Measurements from ENCODE around the gene CEP97.

CEP97 gene

DNA sequence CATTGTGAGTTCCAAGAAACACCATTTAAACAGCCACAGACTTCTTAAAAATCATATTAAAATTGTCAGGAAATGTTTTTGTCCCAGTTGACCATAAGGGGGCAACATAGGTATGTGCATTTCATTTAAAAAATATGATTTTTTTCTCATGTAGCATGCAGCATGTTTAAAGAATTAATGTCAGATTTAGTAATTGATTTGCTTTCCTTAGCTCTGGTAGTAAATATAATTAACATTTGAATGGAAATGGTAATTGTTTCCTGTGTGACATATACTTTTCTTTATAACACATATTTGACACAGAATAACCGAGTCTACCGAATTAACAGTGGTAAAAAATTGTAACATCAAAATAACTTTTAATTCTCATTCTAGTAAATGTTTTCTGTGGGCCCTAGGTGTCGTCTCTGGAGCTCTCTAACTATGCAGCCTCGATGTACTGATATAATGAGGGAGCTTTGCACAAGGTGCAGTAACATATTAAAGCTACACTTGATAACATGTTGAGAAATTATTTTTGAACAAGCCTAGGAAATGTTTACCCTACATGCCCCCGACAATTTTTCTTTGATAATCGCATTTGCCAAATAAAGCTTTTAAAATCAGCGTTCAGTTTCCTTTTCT is 89.5 kb downstream of the CEP97 start:
- peak; percentile 61 for DNase-seq (ENCODE audit: low read depth, low spot score)
- H3K9ac ChIP-seq (ENCODE audit: insufficient read length): peak overlapping the region; percentile 35
- TF ChIP-seq EZH2 (IDR thresholded peaks at IDR 0.05): no peak
- no peak for TF ChIP-seq POLR2AphosphoS5 (IDR thresholded peaks at IDR 0.05; ENCODE audit: borderline replicate concordance, low read depth, low read length)
- no peak for TF ChIP-seq FOXP2 (optimal IDR thresholded peaks at IDR 0.05; ENCODE audit: control extremely low read depth, extremely low read length, insufficient read depth)
- H3K9me3 ChIP-seq (ENCODE audit: low read depth, low read length): no peaks in the 10 kb centered on the region
- peak overlapping the region; percentile 70 for H3K27ac ChIP-seq
- H3K36me3 ChIP-seq (ENCODE audit: insufficient read depth, low read length): peaks cover 3% of the 10 kb centered on the region; the same call in 1 of the 2 replicates
- H3K4me3 ChIP-seq: peak overlapping the region; percentile 44

DNA sequence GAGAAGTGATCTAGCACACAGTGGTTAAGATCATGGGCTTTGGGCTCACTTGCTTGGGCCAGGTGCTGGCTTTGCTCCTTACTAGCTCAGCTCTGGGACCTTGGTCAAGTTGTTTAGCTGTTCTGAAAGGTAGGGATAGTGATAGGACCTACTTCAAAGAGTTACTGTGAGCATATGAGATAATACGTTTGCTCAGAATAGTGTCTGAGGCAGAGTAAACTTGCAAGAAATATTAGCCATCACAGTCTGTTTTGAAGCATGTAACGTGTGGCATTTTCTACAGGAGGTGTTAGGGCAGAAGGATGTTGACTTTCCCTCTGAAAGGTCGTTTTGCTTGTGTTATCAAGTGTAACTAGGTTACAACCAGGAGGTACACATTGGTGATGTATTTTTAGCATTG is 90.4 kb downstream of the CEP97 start:
- Histone ChIP-seq H3K27ac (peak overlapping the region; percentile 70), H3K9ac (ENCODE audit: insufficient read length) (no peak overlapping the region)
- no peak for DNase-seq (ENCODE audit: low read depth, low spot score)

DNA sequence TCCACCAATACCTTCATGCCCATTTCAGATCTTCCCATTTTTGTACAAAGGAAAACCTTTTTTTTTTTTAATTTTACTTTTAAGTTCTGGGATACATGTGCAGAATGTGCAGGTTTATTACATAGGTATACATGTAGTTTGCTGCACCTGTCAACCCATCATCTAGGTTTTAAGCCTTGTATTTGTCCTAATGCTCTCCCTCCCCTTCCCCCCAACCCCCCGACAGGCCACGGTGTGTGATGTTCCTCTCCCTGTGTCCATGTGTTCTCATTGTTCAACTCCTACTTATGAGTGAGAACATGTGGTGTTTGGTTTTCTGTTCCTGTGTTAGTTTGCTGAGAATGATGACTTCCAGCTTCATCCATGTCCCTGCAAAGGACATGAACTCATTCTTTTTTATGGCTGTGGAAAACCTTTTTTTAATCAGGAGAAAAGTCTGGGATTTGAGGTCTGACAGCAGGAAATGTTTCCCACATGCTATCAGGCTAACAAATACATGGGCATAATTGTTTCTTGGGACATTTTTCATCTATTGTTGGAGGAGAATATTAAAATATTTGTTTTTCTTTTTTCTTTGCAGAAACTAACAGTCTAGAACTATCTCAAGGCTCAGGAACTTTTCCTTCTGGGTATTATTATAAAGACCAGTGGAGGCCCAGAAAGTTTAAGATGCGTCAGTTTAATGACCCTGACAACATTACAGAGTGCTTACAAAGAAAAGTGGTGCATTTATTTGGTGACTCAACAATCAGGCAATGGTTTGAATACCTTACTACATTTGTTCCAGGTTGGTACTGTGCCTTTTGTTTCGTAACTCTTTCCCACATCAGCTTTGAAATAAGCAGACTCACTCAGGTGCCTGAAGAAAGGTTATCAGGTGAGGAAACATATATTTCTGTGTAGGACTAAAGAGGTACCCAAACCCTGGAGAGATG is 92.1 kb downstream of the CEP97 start:
- Histone ChIP-seq H3K27ac (no peak overlapping the region), H3K9me3 (ENCODE audit: low read depth, low read length) (no peaks in the 10 kb centered on the region), H3K9ac (ENCODE audit: insufficient read length) (no peak overlapping the region), H3K4me3 (no peak overlapping the region), H3K36me3 (ENCODE audit: insufficient read depth, low read length) (peaks cover 7% of the 10 kb centered on the region)
- no peak for TF ChIP-seq FOXP2 (optimal IDR thresholded peaks at IDR 0.05; ENCODE audit: control extremely low read depth, extremely low read length, insufficient read depth)
- TF ChIP-seq EZH2 (IDR thresholded peaks at IDR 0.05): no peak
- TF ChIP-seq POLR2AphosphoS5 (IDR thresholded peaks at IDR 0.05; ENCODE audit: borderline replicate concordance, low read depth, low read length): no peak
- no peak for DNase-seq (ENCODE audit: low read depth, low spot score)

More for the DNA sequence above, 90.4 kb downstream of the CEP97 start:
- Histone ChIP-seq H3K9me3 (ENCODE audit: low read depth, low read length) (no peaks in the 10 kb centered on the region), H3K36me3 (ENCODE audit: insufficient read depth, low read length) (peaks cover 3% of the 10 kb centered on the region), H3K4me3 (no peak overlapping the region)
- TF ChIP-seq FOXP2 (optimal IDR thresholded peaks at IDR 0.05; ENCODE audit: control extremely low read depth, extremely low read length, insufficient read depth) (no peak), POLR2AphosphoS5 (IDR thresholded peaks at IDR 0.05; ENCODE audit: borderline replicate concordance, low read depth, low read length) (no peak), EZH2 (IDR thresholded peaks at IDR 0.05) (no peak)

DNA sequence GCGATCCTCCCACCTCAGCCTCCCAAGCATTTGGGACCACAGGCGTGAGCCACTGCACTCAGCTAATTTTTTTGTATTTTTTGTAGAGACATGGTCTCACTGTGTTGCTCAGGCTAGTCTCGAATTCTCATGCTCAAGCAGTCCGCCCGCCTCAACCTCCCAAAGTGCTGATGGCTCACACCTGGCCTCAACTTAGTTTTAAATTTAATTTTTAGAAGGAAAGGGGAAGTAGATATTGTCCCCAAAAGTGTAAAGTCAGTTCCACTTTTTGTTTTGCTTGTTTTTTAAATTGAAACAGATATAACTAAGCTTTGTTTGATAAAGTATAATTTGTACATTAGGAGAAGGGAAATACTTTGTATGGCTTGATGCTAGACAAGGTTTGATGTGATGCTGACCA is 93.6 kb downstream of the CEP97 start:
- H3K4me3 ChIP-seq: no peak overlapping the region
- no peak overlapping the region for H3K27ac ChIP-seq
- H3K36me3 ChIP-seq (ENCODE audit: insufficient read depth, low read length): peaks cover 7% of the 10 kb centered on the region
- no peaks in the 10 kb centered on the region for H3K9me3 ChIP-seq (ENCODE audit: low read depth, low read length)
- no peak for DNase-seq (ENCODE audit: low read depth, low spot score)
- H3K9ac ChIP-seq (ENCODE audit: insufficient read length): no peak overlapping the region
- TF ChIP-seq FOXP2 (optimal IDR thresholded peaks at IDR 0.05; ENCODE audit: control extremely low read depth, extremely low read length, insufficient read depth) (no peak), EZH2 (IDR thresholded peaks at IDR 0.05) (no peak), POLR2AphosphoS5 (IDR thresholded peaks at IDR 0.05; ENCODE audit: borderline replicate concordance, low read depth, low read length) (no peak)

DNA sequence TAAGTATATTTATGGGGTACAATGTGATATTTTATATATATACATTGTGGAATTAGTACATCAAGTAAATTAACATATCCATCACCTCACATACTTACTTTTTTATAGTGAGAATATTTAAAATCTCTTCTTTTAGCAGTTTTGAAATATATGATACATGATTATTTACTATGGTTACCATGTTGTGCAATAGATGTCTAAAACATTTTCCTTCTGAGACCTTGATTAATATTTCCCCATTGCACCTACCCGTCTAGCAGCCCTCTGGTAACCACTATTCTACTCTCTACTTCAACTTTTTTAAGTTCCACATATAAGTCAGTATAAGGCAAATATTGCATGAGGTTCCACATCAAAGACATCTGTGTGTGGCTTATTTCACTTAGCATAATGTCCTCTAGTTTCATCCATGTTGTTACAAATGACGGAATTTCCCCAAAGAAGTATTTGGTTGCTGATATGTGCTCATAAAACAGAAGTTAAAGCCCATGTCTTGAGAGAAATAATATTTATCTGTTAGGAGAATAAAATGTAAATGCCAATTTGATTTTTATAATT is 95.3 kb downstream of the CEP97 start:
- no peak for DNase-seq (ENCODE audit: low read depth, low spot score)
- Histone ChIP-seq H3K27ac (no peak overlapping the region), H3K36me3 (ENCODE audit: insufficient read depth, low read length) (peaks cover 7% of the 10 kb centered on the region), H3K4me3 (no peak overlapping the region), H3K9me3 (ENCODE audit: low read depth, low read length) (no peaks in the 10 kb centered on the region), H3K9ac (ENCODE audit: insufficient read length) (no peak overlapping the region)
- TF ChIP-seq POLR2AphosphoS5 (IDR thresholded peaks at IDR 0.05; ENCODE audit: borderline replicate concordance, low read depth, low read length): no peak
- TF ChIP-seq FOXP2 (optimal IDR thresholded peaks at IDR 0.05; ENCODE audit: control extremely low read depth, extremely low read length, insufficient read depth): no peak
- no peak for TF ChIP-seq EZH2 (IDR thresholded peaks at IDR 0.05)

Measured in SK-N-MC (cell line).